Lung (tissue), 12 donors: ENCODE results near the gene PCDHGB3. TPM values are rescaled to one million over a fixed set of nuclear protein-coding genes. Genes with fewer than 3 reads are reported as not detected.

Source experiments
- ATAC-seq: fragments of 200-7000 bp; cut with Tn5 transposase; one replicate; pipeline ENCODE4 v1.9.1; 2020; ENCODE audit warnings: moderate number of reproducible peaks; ENCODE audit not compliant: insufficient read depth, low FRiP score
- DNase-seq, 3 donors: peaks; one replicate each; pipeline ENCODE4 v3.0.0-alpha.2; 2013 to 2017
- H3K27ac ChIP-seq, 2 donors: one replicate each; pipeline ENCODE4 v1.5.1; 2013; ENCODE audit warnings: mild to moderate bottlenecking in 2 of 2, moderate library complexity in 2 of 2, control low read depth in 1 of 2, inconsistent platforms in 1 of 2, low read depth in 1 of 2, low read length in 1 of 2
- H3K27me3 ChIP-seq, 3 donors: one replicate each; pipeline ENCODE4 v1.5.1; 2013; ENCODE audit warnings: low read length in 2 of 3; ENCODE audit not compliant: control insufficient read depth in 3 of 3, insufficient read depth in 3 of 3
- H3K36me3 ChIP-seq, 4 donors: one replicate each; pipeline ENCODE4 v1.5.1; 2013; ENCODE audit warnings: low read length in 4 of 4, mild to moderate bottlenecking in 1 of 4, moderate library complexity in 1 of 4; ENCODE audit not compliant: control insufficient read depth in 4 of 4, insufficient read depth in 4 of 4
- H3K4me1 ChIP-seq, 5 donors: one replicate each; pipeline ENCODE4 v1.5.1; 2013; ENCODE audit warnings: low read length in 5 of 5, mild to moderate bottlenecking in 2 of 5, moderate library complexity in 1 of 5; ENCODE audit not compliant: control insufficient read depth in 5 of 5, insufficient read depth in 5 of 5
- H3K4me3 ChIP-seq: one replicate; pipeline ENCODE4 v1.5.1; 2013; ENCODE audit warnings: mild to moderate bottlenecking, control low read depth, moderate library complexity
- H3K9ac ChIP-seq, 2 donors: one replicate each; pipeline ENCODE4 v1.5.1; 2013; ENCODE audit warnings: low read length in 2 of 2, control low read depth in 1 of 2; ENCODE audit not compliant: insufficient read depth in 1 of 2
- H3K9me3 ChIP-seq, 4 donors: one replicate each; pipeline ENCODE4 v1.5.1; 2013; ENCODE audit warnings: low read length in 3 of 4, mild to moderate bottlenecking in 1 of 4, moderate library complexity in 1 of 4; ENCODE audit not compliant: control insufficient read depth in 4 of 4, insufficient read depth in 3 of 4
- CTCF ChIP-seq: IDR thresholded peaks from 2 replicates; pipeline ENCODE4 v1.5.1; 2012; ENCODE audit warnings: mild to moderate bottlenecking; ENCODE audit errors: control extremely low read depth, extremely low read depth
- WGBS, 2 donors: extraction: QIAGEN DNeasy Blood & Tissue Kit; methylation state at CpG; one replicate each; pipeline ENCODE4 v1.1.7; 2013; 5-methylcytosine and 5-hydroxymethylcytosine counted together
- polyA plus RNA-seq, 2 donors: library from polyadenylated mRNA; stranded (reverse); fragments of 200-250 nt; gene quantifications; one replicate each; pipeline ENCODE4 v1.2.1, GENCODE V29; 2013
- total RNA-seq, 2 donors: library from RNA; depleted of rRNA in 1 of 2; stranded (reverse); fragments of >200 nt in 1 of 2; gene quantifications; one replicate each; pipeline ENCODE4 v1.2.1, GENCODE V29; 2014 to 2021
- donor health status: control.
- donor health status: control.
- donor health status: Bipolar disorder and iron deficiency.
- donor health status: healthy.
- donor health status: DM: yes; HTN: yes; CAD: no.

Gene PCDHGB3
- total and polyA plus RNA-seq, 4 donors = 0.18 to 7.9 (median 1.7) TPM

GRCh38 chr5:141362719-141363118 is 7.3 kb upstream of the PCDHGB3 start:
- Histone ChIP-seq H3K4me3 (no peak overlapping the region), H3K4me1 (peaks cover 0 to 2% (median 0%) of the 10 kb centered on the region in 5 donors), H3K36me3 (peaks cover 0 to 3% (median 0%) of the 10 kb centered on the region in 4 donors), H3K27me3 (peaks cover 0 to 6% (median 5%) of the 10 kb centered on the region in 3 donors), H3K9me3 (peaks cover 3 to 50% (median 26%) of the 10 kb centered on the region in 4 donors), H3K27ac (no peak overlapping the region), H3K9ac (no peak overlapping the region)
- DNase-seq (no peak), ATAC-seq (no peak)
- no peak for TF ChIP-seq CTCF

GRCh38 chr5:141363952-141364660 is 5.9 kb upstream of the PCDHGB3 start, which contains the start of gene PCDHGA5:
PCDHGA5 (plus strand) TSS chr5:141364162; CDS start chr5:141364331, 169 bp downstream.
- 15 to 16% methylated on average over 34 of the region's 34 CpGs for WGBS, 2 donors
- peaks cover 0 to 48% (median 23%) of the 10 kb centered on the region in 4 donors for H3K9me3 ChIP-seq
- peak in 2 of 3 donors; percentile 24 to 25 for DNase-seq

GRCh38 chr5:141366016-141366896 is 3.8 kb upstream of the PCDHGB3 start:
- Histone ChIP-seq H3K4me3 (no peak overlapping the region), H3K36me3 (no peaks in the 10 kb centered on the region), H3K27ac (no peak overlapping the region), H3K27me3 (peaks cover 0 to 6% (median 5%) of the 10 kb centered on the region in 3 donors), H3K9me3 (peaks cover 0 to 49% (median 23%) of the 10 kb centered on the region in 4 donors), H3K9ac (no peak overlapping the region), H3K4me1 (peaks cover 0 to 2% (median 0%) of the 10 kb centered on the region in 5 donors)
- ATAC-seq = no peak
- no peak for TF ChIP-seq CTCF
- 32 to 34% methylated on average over 46 of the region's 46 CpGs for WGBS, 2 donors
- no peak for DNase-seq

More at GRCh38 chr5:141363952-141364660, 5.9 kb upstream of the PCDHGB3 start, which contains the start of gene PCDHGA5:
- H3K4me1 ChIP-seq = peaks cover 0 to 2% (median 0%) of the 10 kb centered on the region in 5 donors
- no peak for ATAC-seq
- no peak within 1 kb of the TSS for H3K27ac ChIP-seq
- H3K9ac ChIP-seq = no peak within 1 kb of the TSS
- TF ChIP-seq CTCF = no peak
- H3K36me3 ChIP-seq = peaks cover 0 to 3% (median 0%) of the 10 kb centered on the region in 4 donors
- H3K27me3 ChIP-seq = peaks cover 0 to 6% (median 5%) of the 10 kb centered on the region in 3 donors
- no peak within 1 kb of the TSS for H3K4me3 ChIP-seq
